ENCODE data around the gene OGDH.

- TF ChIP-seq FOXA1 (IDR thresholded peaks at IDR 0.05) (no peak), FOXA2 (IDR thresholded peaks at IDR 0.05) (no peak), RAD21 (IDR thresholded peaks at IDR 0.05) (no peak), MAX (IDR thresholded peaks at IDR 0.05) (no peak), CTCF (IDR thresholded peaks at IDR 0.05; ENCODE audit: low read depth, low read length, missing input control) (no peak), HNF4G (IDR thresholded peaks at IDR 0.05) (no peak), JUND (IDR thresholded peaks at IDR 0.05) (no peak)
These were observed 131.8 kb downstream of the OGDH start for GRCh38 chr7:44738051-44738723.
